Measurements from ENCODE around the gene GPC1.

GPC1 gene

GRCh38 chr2:240463866-240464481 is 28.5 kb downstream of the GPC1 start:
- ATAC-seq, result no peak
- no peak for TF ChIP-seq ZC3H10 (CRISPR knock-in tag; IDR thresholded peaks at IDR 0.05)
- no peak for TF ChIP-seq TSHZ2 (CRISPR knock-in tag; IDR thresholded peaks at IDR 0.05)
- no peak for TF ChIP-seq TOX (CRISPR knock-in tag; IDR thresholded peaks at IDR 0.05; ENCODE audit: borderline replicate concordance)

GRCh38 chr2:240464514-240465241 is 29.2 kb downstream of the GPC1 start:
- TF ChIP-seq ISL1 (CRISPR knock-in tag; IDR thresholded peaks at IDR 0.05), result no peak
- TF ChIP-seq PPARA (CRISPR knock-in tag; IDR thresholded peaks at IDR 0.05; ENCODE audit: borderline replicate concordance), result no peak
- no peak for TF ChIP-seq RARB (CRISPR knock-in tag; IDR thresholded peaks at IDR 0.05)
- no peak for TF ChIP-seq ZNF8 (CRISPR knock-in tag; IDR thresholded peaks at IDR 0.05)
- TF ChIP-seq CREB5 (CRISPR knock-in tag; IDR thresholded peaks at IDR 0.05; ENCODE audit: low read depth), result no peak
- TF ChIP-seq POU6F1 (CRISPR knock-in tag; IDR thresholded peaks at IDR 0.05; ENCODE audit: borderline replicate concordance, low read depth), result no peak
- no peak for TF ChIP-seq TCF4 (CRISPR knock-in tag; IDR thresholded peaks at IDR 0.05; ENCODE audit: borderline replicate concordance)
- TF ChIP-seq ZC3H10 (CRISPR knock-in tag; IDR thresholded peaks at IDR 0.05), result no peak
- TF ChIP-seq TOX (CRISPR knock-in tag; IDR thresholded peaks at IDR 0.05; ENCODE audit: borderline replicate concordance), result no peak
- no peak for TF ChIP-seq ESRRG (CRISPR knock-in tag; IDR thresholded peaks at IDR 0.05)
- no peak for TF ChIP-seq SNAI2 (CRISPR knock-in tag; IDR thresholded peaks at IDR 0.05)
- no peak for TF ChIP-seq BACH2 (CRISPR knock-in tag; IDR thresholded peaks at IDR 0.05; ENCODE audit: borderline replicate concordance)
- TF ChIP-seq GLIS3 (CRISPR knock-in tag; IDR thresholded peaks at IDR 0.05), result no peak
- no peak for TF ChIP-seq ZNF565 (CRISPR knock-in tag; conservative IDR thresholded peaks at IDR 0.05; ENCODE audit: low read depth)
- no peak for TF ChIP-seq ARNTL (CRISPR knock-in tag; IDR thresholded peaks at IDR 0.05; ENCODE audit: borderline replicate concordance, low read depth)
- no peak for TF ChIP-seq CSRNP3 (CRISPR knock-in tag; IDR thresholded peaks at IDR 0.05)
- TF ChIP-seq CSDC2 (CRISPR knock-in tag; IDR thresholded peaks at IDR 0.05), result no peak
- TF ChIP-seq ZNF70 (CRISPR knock-in tag; IDR thresholded peaks at IDR 0.05), result no peak
- no peak for TF ChIP-seq PATZ1 (CRISPR knock-in tag; IDR thresholded peaks at IDR 0.05; ENCODE audit: borderline replicate concordance)
- ATAC-seq, result no peak

GRCh38 chr2:240465268-240465764 is 29.9 kb downstream of the GPC1 start:
- ATAC-seq, result no peak
- no peak for TF ChIP-seq ZFP3 (CRISPR knock-in tag; IDR thresholded peaks at IDR 0.05)
- no peak for TF ChIP-seq PPARA (CRISPR knock-in tag; IDR thresholded peaks at IDR 0.05; ENCODE audit: borderline replicate concordance)
- no peak for TF ChIP-seq CSDC2 (CRISPR knock-in tag; IDR thresholded peaks at IDR 0.05)
- TF ChIP-seq TCF4 (CRISPR knock-in tag; IDR thresholded peaks at IDR 0.05; ENCODE audit: borderline replicate concordance), result no peak
- TF ChIP-seq RARB (CRISPR knock-in tag; IDR thresholded peaks at IDR 0.05), result no peak
- TF ChIP-seq ZNF565 (CRISPR knock-in tag; conservative IDR thresholded peaks at IDR 0.05; ENCODE audit: low read depth), result no peak
- TF ChIP-seq TSHZ2 (CRISPR knock-in tag; IDR thresholded peaks at IDR 0.05), result no peak
- TF ChIP-seq ESRRG (CRISPR knock-in tag; IDR thresholded peaks at IDR 0.05), result no peak
- TF ChIP-seq CSRNP3 (CRISPR knock-in tag; IDR thresholded peaks at IDR 0.05), result no peak
- no peak for TF ChIP-seq BACH2 (CRISPR knock-in tag; IDR thresholded peaks at IDR 0.05; ENCODE audit: borderline replicate concordance)
- no peak for TF ChIP-seq ISL1 (CRISPR knock-in tag; IDR thresholded peaks at IDR 0.05)
- TF ChIP-seq TOX (CRISPR knock-in tag; IDR thresholded peaks at IDR 0.05; ENCODE audit: borderline replicate concordance), result no peak
- TF ChIP-seq SNAI2 (CRISPR knock-in tag; IDR thresholded peaks at IDR 0.05), result no peak
